HG02610 (cell line): ENCODE data around the gene KIF6.

Source experiments
- ATAC-seq: cut with Tn5 transposase; IDR thresholded peaks from one replicate; pipeline ENCODE4 v1.9.1; 2021; ENCODE audit warnings: mild to moderate bottlenecking, moderate library complexity; ENCODE audit not compliant: unreplicated experiment

The KIF6 gene

GRCh38 chr6:39602601-39603519 lies 122.3 kb downstream of the KIF6 start:
- ATAC-seq, result no peak

- ATAC-seq, result no peak
Measured at GRCh38 chr6:39599973-39600372, 125.2 kb downstream of the KIF6 start.

- ATAC-seq, result no peak
Measured at GRCh38 chr6:39599341-39599740, 125.9 kb downstream of the KIF6 start.

GRCh38 chr6:39594285-39594684 lies 130.9 kb downstream of the KIF6 start:
- ATAC-seq, result no peak

GRCh38 chr6:39593646-39594045 lies 131.6 kb downstream of the KIF6 start:
- no peak for ATAC-seq

- no peak for ATAC-seq
Measured at GRCh38 chr6:39590871-39591393, 134.3 kb downstream of the KIF6 start.

- no peak for ATAC-seq
Measured at GRCh38 chr6:39587080-39587479, 138.1 kb downstream of the KIF6 start.

GRCh38 chr6:39585641-39586040 lies 139.6 kb downstream of the KIF6 start:
- no peak for ATAC-seq

- no peak for ATAC-seq
Measured at GRCh38 chr6:39577446-39578165, 147.6 kb downstream of the KIF6 start.

- no peak for ATAC-seq
Measured at GRCh38 chr6:39576556-39577303, 148.5 kb downstream of the KIF6 start.

- ATAC-seq, result no peak
Measured at GRCh38 chr6:39574991-39575390, 150.2 kb downstream of the KIF6 start.

GRCh38 chr6:39573541-39573940 lies 151.7 kb downstream of the KIF6 start:
- no peak for ATAC-seq

GRCh38 chr6:39572661-39573340 lies 152.4 kb downstream of the KIF6 start:
- no peak for ATAC-seq

- no peak for ATAC-seq
Measured at GRCh38 chr6:39568896-39569295, 156.3 kb downstream of the KIF6 start.

- ATAC-seq, result no peak
Measured at GRCh38 chr6:39567091-39567490, 158.1 kb downstream of the KIF6 start.

- no peak for ATAC-seq
Measured at GRCh38 chr6:39566456-39566855, 158.8 kb downstream of the KIF6 start.

GRCh38 chr6:39565956-39566355 lies 159.3 kb downstream of the KIF6 start:
- ATAC-seq, result no peak

GRCh38 chr6:39563566-39564311 lies 161.5 kb downstream of the KIF6 start:
- no peak for ATAC-seq

- ATAC-seq, result no peak
Measured at GRCh38 chr6:39561536-39562266, 163.5 kb downstream of the KIF6 start.
